Neural progenitor cell (in vitro differentiated cells): ENCODE measurements around the gene SPECC1L. TPM values are rescaled to one million over a fixed set of nuclear protein-coding genes. Genes with fewer than 3 reads are reported as not detected.

ENCODE experiments used
- DNase-seq: peaks from one replicate; pipeline ENCODE4 v3.0.0-alpha.2; 2016; ENCODE audit warnings: low spot score
- H2AFZ ChIP-seq: fragments of 200-600 bp; sonication (generic); replicated peaks from 2 replicates; pipeline ENCODE4 v1.6.1; 2016; ENCODE audit warnings: antibody characterized with exemption
- H3F3A ChIP-seq: fragments of 200-600 bp; sonication (generic); 2 replicates; pipeline ENCODE4 v1.6.1; 2016; ENCODE audit warnings: antibody characterized with exemption, low read depth
- H3K27ac ChIP-seq: fragments of 200-600 bp; sonication (generic); 2 replicates; pipeline ENCODE4 v1.5.1; 2016; ENCODE audit warnings: mild to moderate bottlenecking
- H3K27me3 ChIP-seq: fragments of 200-600 bp; sonication (generic); 2 replicates; pipeline ENCODE4 v1.6.1; 2016; ENCODE audit warnings: mild to moderate bottlenecking, moderate library complexity
- H3K36me3 ChIP-seq: fragments of 200-600 bp; sonication (generic); 2 replicates; pipeline ENCODE4 v1.5.1; 2016
- H3K4me1 ChIP-seq: fragments of 200-600 bp; sonication (generic); 2 replicates; pipeline ENCODE4 v1.6.1; 2016; ENCODE audit warnings: mixed run types
- H3K4me2 ChIP-seq: fragments of 200-600 bp; sonication (generic); 2 replicates; pipeline ENCODE4 v1.6.1; 2016
- H3K4me3 ChIP-seq: fragments of 200-600 bp; sonication (generic); 2 replicates; pipeline ENCODE4 v1.5.1; 2016
- H3K79me2 ChIP-seq: fragments of 200-600 bp; sonication (generic); 2 replicates; pipeline ENCODE4 v1.6.1; 2016; ENCODE audit warnings: low read depth
- H3K9ac ChIP-seq: fragments of 200-600 bp; sonication (generic); 2 replicates; pipeline ENCODE4 v1.6.1; 2016
- H3K9me3 ChIP-seq: fragments of 200-600 bp; sonication (generic); 2 replicates; pipeline ENCODE4 v1.5.1; 2016; ENCODE audit warnings: low read depth
- H4K20me1 ChIP-seq: fragments of 200-600 bp; sonication (generic); 2 replicates; pipeline ENCODE4 v1.6.1; 2016; ENCODE audit warnings: low read depth
- H3K27ac Mint-ChIP-seq: 3 replicates; pipeline ENCODE4 v1.8.0; 2021; ENCODE audit warnings: mixed read lengths
- H3K27me3 Mint-ChIP-seq: 2 replicates; pipeline ENCODE4 v1.8.0; 2022; ENCODE audit warnings: low read depth, mild to moderate bottlenecking, inconsistent platforms, moderate library complexity, mixed read lengths; ENCODE audit not compliant: insufficient read depth
- H3K36me3 Mint-ChIP-seq: 3 replicates; pipeline ENCODE4 v1.8.0; 2021; ENCODE audit warnings: mixed read lengths
- H3K4me1 Mint-ChIP-seq: 3 replicates; pipeline ENCODE4 v1.8.0; 2021; ENCODE audit warnings: mixed read lengths
- H3K4me3 Mint-ChIP-seq: 3 replicates; pipeline ENCODE4 v1.8.0; 2021; ENCODE audit warnings: mild to moderate bottlenecking, moderate library complexity, mixed read lengths
- H3K9me3 Mint-ChIP-seq: 3 replicates; pipeline ENCODE4 v1.8.0; 2020; ENCODE audit warnings: mixed read lengths
- EZH2 ChIP-seq: fragments of 200-600 bp; sonication (generic); IDR thresholded peaks from 2 replicates; pipeline ENCODE4 v1.6.1; 2017; ENCODE audit warnings: antibody characterized with exemption, mild to moderate bottlenecking, moderate library complexity
- EZH2phosphoT487 ChIP-seq: fragments of 200-600 bp; sonication (generic); IDR thresholded peaks from 2 replicates; pipeline ENCODE4 v1.6.1; 2017; ENCODE audit warnings: antibody characterized with exemption
- total RNA-seq: library from RNA; depleted of rRNA; stranded (reverse); fragments of >200 nt; gene quantifications from 2 replicates; pipeline ENCODE4 v1.2.3, GENCODE V29; 2015; ENCODE audit warnings: low replicate concordance
- TF ChIP-seq, protein P1 (sequence below): fragments of 200-600 bp; sonication (generic); IDR thresholded peaks from 2 replicates; pipeline ENCODE4 v1.5.1; 2017; ENCODE audit warnings: antibody characterized with exemption, mild to moderate bottlenecking

SPECC1L gene
- total RNA-seq, 1 donor from 2014 or later = 48.9 TPM

DNA sequence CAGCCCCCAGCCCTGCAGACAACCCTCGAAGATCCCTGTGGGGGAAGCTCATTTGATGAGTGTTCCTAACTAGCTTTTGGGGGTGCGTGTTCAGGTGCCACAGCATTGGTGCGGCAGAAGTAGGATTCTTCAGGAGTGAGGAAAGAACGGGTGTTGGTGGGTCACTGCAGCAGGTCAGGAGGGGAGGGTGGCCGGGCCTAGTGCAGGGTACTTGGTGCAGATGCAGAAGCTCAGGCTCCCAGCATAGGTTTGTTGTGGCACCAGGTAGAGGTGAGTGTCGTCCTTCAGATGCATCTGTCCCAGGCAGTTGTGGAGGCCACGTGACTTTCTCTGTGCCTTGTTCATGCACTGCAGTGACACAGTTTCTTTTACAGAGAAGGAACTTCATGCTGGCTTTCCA is 141.6 kb downstream of the SPECC1L start:
- H3K9ac ChIP-seq = no peak overlapping the region
- no peak overlapping the region for H3K27ac ChIP-seq
- TF ChIP-seq EZH2phosphoT487 (no peak), EZH2 (no peak)
- TF ChIP-seq, protein P1, sequence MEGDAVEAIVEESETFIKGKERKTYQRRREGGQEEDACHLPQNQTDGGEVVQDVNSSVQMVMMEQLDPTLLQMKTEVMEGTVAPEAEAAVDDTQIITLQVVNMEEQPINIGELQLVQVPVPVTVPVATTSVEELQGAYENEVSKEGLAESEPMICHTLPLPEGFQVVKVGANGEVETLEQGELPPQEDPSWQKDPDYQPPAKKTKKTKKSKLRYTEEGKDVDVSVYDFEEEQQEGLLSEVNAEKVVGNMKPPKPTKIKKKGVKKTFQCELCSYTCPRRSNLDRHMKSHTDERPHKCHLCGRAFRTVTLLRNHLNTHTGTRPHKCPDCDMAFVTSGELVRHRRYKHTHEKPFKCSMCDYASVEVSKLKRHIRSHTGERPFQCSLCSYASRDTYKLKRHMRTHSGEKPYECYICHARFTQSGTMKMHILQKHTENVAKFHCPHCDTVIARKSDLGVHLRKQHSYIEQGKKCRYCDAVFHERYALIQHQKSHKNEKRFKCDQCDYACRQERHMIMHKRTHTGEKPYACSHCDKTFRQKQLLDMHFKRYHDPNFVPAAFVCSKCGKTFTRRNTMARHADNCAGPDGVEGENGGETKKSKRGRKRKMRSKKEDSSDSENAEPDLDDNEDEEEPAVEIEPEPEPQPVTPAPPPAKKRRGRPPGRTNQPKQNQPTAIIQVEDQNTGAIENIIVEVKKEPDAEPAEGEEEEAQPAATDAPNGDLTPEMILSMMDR = no peak
- H3K27me3 ChIP-seq = no peaks in the 10 kb centered on the region
- no peaks in the 10 kb centered on the region for H3K4me1 ChIP-seq
- no peak overlapping the region for H3K4me2 ChIP-seq
- H3K79me2 ChIP-seq = no peaks in the 10 kb centered on the region
- no peak overlapping the region for H2AFZ ChIP-seq
- no peaks in the 10 kb centered on the region for H3F3A ChIP-seq
- no peaks in the 10 kb centered on the region for H3K9me3 Mint-ChIP-seq
- peaks cover 6% of the 10 kb centered on the region for H4K20me1 ChIP-seq
- no peak overlapping the region for H3K4me3 ChIP-seq
- H3K36me3 Mint-ChIP-seq = peaks cover 8% of the 10 kb centered on the region
- H3K9me3 ChIP-seq = no peaks in the 10 kb centered on the region
- no peak overlapping the region for H3K4me3 Mint-ChIP-seq
- no peak overlapping the region for H3K27ac Mint-ChIP-seq
- no peak for DNase-seq
- no peaks in the 10 kb centered on the region for H3K4me1 Mint-ChIP-seq
- no peaks in the 10 kb centered on the region for H3K36me3 ChIP-seq
- H3K27me3 Mint-ChIP-seq = no peaks in the 10 kb centered on the region

DNA sequence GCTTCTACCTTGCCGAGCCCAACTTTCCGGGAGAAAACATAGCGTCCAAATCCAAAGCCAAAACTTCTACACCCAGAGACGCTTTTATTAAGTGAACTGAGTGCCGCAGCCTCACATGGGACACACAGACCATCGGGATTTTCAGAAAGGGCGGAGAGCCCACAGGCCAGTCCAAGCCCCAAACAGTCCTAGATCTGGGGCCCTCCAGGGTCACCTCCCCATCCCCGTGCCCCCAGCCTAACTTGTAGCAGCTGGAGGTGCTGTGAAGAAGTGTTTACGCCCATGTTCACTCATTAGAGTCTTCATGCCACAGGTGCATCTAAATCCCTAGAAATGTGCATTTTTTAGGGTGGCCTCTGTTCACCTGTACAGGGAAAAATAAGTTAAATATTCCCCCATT is 142.6 kb downstream of the SPECC1L start:
- Histone ChIP-seq H3F3A (no peaks in the 10 kb centered on the region), H3K36me3 (no peaks in the 10 kb centered on the region), H2AFZ (no peak overlapping the region), H3K4me1 (no peaks in the 10 kb centered on the region), H3K4me3 (no peak overlapping the region), H3K27ac (no peak overlapping the region), H3K9ac (no peak overlapping the region), H3K27me3 (no peaks in the 10 kb centered on the region), H3K79me2 (no peaks in the 10 kb centered on the region), H3K9me3 (no peaks in the 10 kb centered on the region), H4K20me1 (peaks cover 4% of the 10 kb centered on the region), H3K4me2 (no peak overlapping the region)
- Mint-ChIP-seq H3K9me3 (no peaks in the 10 kb centered on the region), H3K4me3 (no peak overlapping the region), H3K4me1 (no peaks in the 10 kb centered on the region), H3K36me3 (peaks cover 4% of the 10 kb centered on the region), H3K27me3 (no peaks in the 10 kb centered on the region), H3K27ac (no peak overlapping the region)
- TF ChIP-seq EZH2 (no peak), EZH2phosphoT487 (no peak)
- TF ChIP-seq, protein P1 = no peak
- no peak for DNase-seq

- H3K4me3 Mint-ChIP-seq = no peak overlapping the region
- no peak for DNase-seq
- no peak overlapping the region for H2AFZ ChIP-seq
- no peak for TF ChIP-seq EZH2phosphoT487
- TF ChIP-seq, protein P1 = no peak
- TF ChIP-seq EZH2 = no peak
- H3K9me3 ChIP-seq = no peaks in the 10 kb centered on the region
- peaks cover 4% of the 10 kb centered on the region for H3K36me3 Mint-ChIP-seq
- no peak overlapping the region for H3K27ac ChIP-seq
- H4K20me1 ChIP-seq = peaks cover 4% of the 10 kb centered on the region
- no peaks in the 10 kb centered on the region for H3K36me3 ChIP-seq
- no peak overlapping the region for H3K4me2 ChIP-seq
- H3K9ac ChIP-seq = no peak overlapping the region
- no peaks in the 10 kb centered on the region for H3K4me1 Mint-ChIP-seq
- H3K79me2 ChIP-seq = no peaks in the 10 kb centered on the region
- no peaks in the 10 kb centered on the region for H3K9me3 Mint-ChIP-seq
- no peaks in the 10 kb centered on the region for H3K27me3 Mint-ChIP-seq
- H3K4me3 ChIP-seq = no peak overlapping the region
- H3K27ac Mint-ChIP-seq = no peak overlapping the region
- H3F3A ChIP-seq = no peaks in the 10 kb centered on the region
- H3K4me1 ChIP-seq = peaks cover under 1% of the 10 kb centered on the region
- no peaks in the 10 kb centered on the region for H3K27me3 ChIP-seq
Observed at GRCh38 chr22:24413736-24414385, 143.2 kb downstream of the SPECC1L start.
